Fibroblast of skin of left quadriceps (primary cell): ENCODE results near the gene TRIP10.
"Not testable (repeated sequence)": the region's sequence is repeated elsewhere in the genome, so short reads cannot be mapped to it uniquely, and the experiment has no call there.

Source experiments
- DNase-seq, 2 experiments: peaks; one replicate each; pipeline ENCODE4 v3.0.0-alpha.2; 2013; ENCODE audit warnings: low read depth in 2 of 2

TRIP10 gene

GRCh38 chr19:6740589-6741343 is 1.3 kb downstream of the TRIP10 start:
- DNase-seq = no peak

- DNase-seq = no peak
These were observed 3.6 kb downstream of the TRIP10 start for GRCh38 chr19:6743066-6743465.

GRCh38 chr19:6743714-6744380 is 4.4 kb downstream of the TRIP10 start:
- no peak for DNase-seq

- peak in 1 of 2 experiments; percentile 44 for DNase-seq
These were observed 5.2 kb downstream of the TRIP10 start for GRCh38 chr19:6744381-6745301.

- DNase-seq = no peak
These were observed 6.5 kb downstream of the TRIP10 start for GRCh38 chr19:6745965-6746364.

- DNase-seq = not testable (repeated sequence)
These were observed 9.1 kb downstream of the TRIP10 start for GRCh38 chr19:6748543-6748942.

GRCh38 chr19:6750062-6750461 is 10.6 kb downstream of the TRIP10 start:
- DNase-seq = no peak

- no peak for DNase-seq
These were observed 11.7 kb downstream of the TRIP10 start for GRCh38 chr19:6751189-6751588.

- DNase-seq = no peak
These were observed 13.0 kb downstream of the TRIP10 start for GRCh38 chr19:6752256-6753177.

GRCh38 chr19:6753178-6754031 is 13.9 kb downstream of the TRIP10 start:
- DNase-seq = no peak

GRCh38 chr19:6754136-6754535 is 14.7 kb downstream of the TRIP10 start:
- DNase-seq = no peak

GRCh38 chr19:6754653-6755463 is 15.4 kb downstream of the TRIP10 start:
- DNase-seq = no peak

- no peak for DNase-seq
These were observed 21.1 kb downstream of the TRIP10 start for GRCh38 chr19:6760606-6761005.

GRCh38 chr19:6761053-6761676 is 21.7 kb downstream of the TRIP10 start:
- DNase-seq = no peak

GRCh38 chr19:6762253-6762797 is 22.8 kb downstream of the TRIP10 start:
- DNase-seq = not testable (repeated sequence)

- DNase-seq = no peak
These were observed 26.4 kb downstream of the TRIP10 start for GRCh38 chr19:6765738-6766356.

GRCh38 chr19:6766357-6767080 is 27.0 kb downstream of the TRIP10 start:
- no peak for DNase-seq

- DNase-seq = no peak
These were observed 27.5 kb downstream of the TRIP10 start for GRCh38 chr19:6767081-6767356.
